Neural crest cell (in vitro differentiated cells): ENCODE results near the gene WNT7A. TPM values are rescaled to one million over a fixed set of nuclear protein-coding genes. Genes with fewer than 3 reads are reported as not detected.
A peak's percentile ranks its signal among the peaks of the same experiment; 100 is the strongest.

Source experiments
- DNase-seq: peaks from one replicate; pipeline ENCODE4 v3.0.0; 2021; ENCODE audit warnings: low read depth, mixed read lengths, low spot score
- H3K27ac Mint-ChIP-seq: one replicate; pipeline ENCODE4 v1.8.0; 2021; ENCODE audit warnings: mild to moderate bottlenecking, mixed read lengths; ENCODE audit not compliant: unreplicated experiment
- H3K27me3 Mint-ChIP-seq: 2 replicates; pipeline ENCODE4 v1.8.0; 2021; ENCODE audit warnings: low read depth, mild to moderate bottlenecking, mixed read lengths
- H3K36me3 Mint-ChIP-seq: 2 replicates; pipeline ENCODE4 v1.8.0; 2021; ENCODE audit warnings: low read depth, mild to moderate bottlenecking, mixed read lengths
- H3K4me1 Mint-ChIP-seq: 2 replicates; pipeline ENCODE4 v1.8.0; 2021; ENCODE audit warnings: mixed read lengths
- H3K4me3 Mint-ChIP-seq: one replicate; pipeline ENCODE4 v1.8.0; 2021; ENCODE audit warnings: mild to moderate bottlenecking, mixed read lengths
- H3K9me3 Mint-ChIP-seq: 2 replicates; pipeline ENCODE4 v1.8.0; 2021; ENCODE audit warnings: mixed read lengths
- CTCF ChIP-seq: fragments of 200-600 bp; sonication (generic); conservative IDR thresholded peaks from 2 replicates; pipeline ENCODE4 v1.5.0; 2021; ENCODE audit warnings: antibody characterized with exemption, mild to moderate bottlenecking
- total RNA-seq: library from RNA; stranded (reverse); gene quantifications from 2 replicates; pipeline ENCODE4 v1.2.1, GENCODE V29; 2021

Gene WNT7A
- total RNA-seq, 1 donor from 2014 or later = 9.8 TPM

GRCh38 chr3:13878281-13879101 lies 1.4 kb downstream of the WNT7A start:
- no peaks in the 10 kb centered on the region for H3K9me3 Mint-ChIP-seq
- H3K27ac Mint-ChIP-seq = peak overlapping the region; percentile 83
- TF ChIP-seq CTCF = no peak
- peaks cover 83% of the 10 kb centered on the region for H3K27me3 Mint-ChIP-seq
- peak overlapping the region; percentile 86 for H3K4me3 Mint-ChIP-seq
- DNase-seq = peak; percentile 36
- peaks cover 5% of the 10 kb centered on the region for H3K36me3 Mint-ChIP-seq
- peaks cover 21% of the 10 kb centered on the region for H3K4me1 Mint-ChIP-seq

GRCh38 chr3:13877911-13878280 lies 2.0 kb downstream of the WNT7A start:
- DNase-seq = no peak
- H3K27me3 Mint-ChIP-seq = peaks cover 80% of the 10 kb centered on the region
- H3K9me3 Mint-ChIP-seq = no peaks in the 10 kb centered on the region
- H3K4me1 Mint-ChIP-seq = peaks cover 23% of the 10 kb centered on the region
- no peak overlapping the region for H3K27ac Mint-ChIP-seq
- peak overlapping the region; percentile 86 for H3K4me3 Mint-ChIP-seq
- TF ChIP-seq CTCF = no peak
- H3K36me3 Mint-ChIP-seq = peaks cover 5% of the 10 kb centered on the region

- Mint-ChIP-seq H3K4me3 (peak overlapping the region; percentile 81), H3K27me3 (peaks cover 71% of the 10 kb centered on the region), H3K9me3 (peaks cover under 1% of the 10 kb centered on the region), H3K27ac (no peak overlapping the region), H3K36me3 (peaks cover 14% of the 10 kb centered on the region), H3K4me1 (peaks cover 23% of the 10 kb centered on the region)
- DNase-seq = no peak
- TF ChIP-seq CTCF = no peak
Measured at GRCh38 chr3:13876451-13877100, 3.3 kb downstream of the WNT7A start.

GRCh38 chr3:13874891-13875290 lies 5.0 kb downstream of the WNT7A start:
- no peak for TF ChIP-seq CTCF
- Mint-ChIP-seq H3K27ac (no peak overlapping the region), H3K4me1 (peaks cover 25% of the 10 kb centered on the region), H3K27me3 (peaks cover 59% of the 10 kb centered on the region), H3K9me3 (peaks cover 2% of the 10 kb centered on the region), H3K4me3 (no peak overlapping the region), H3K36me3 (peaks cover 17% of the 10 kb centered on the region)
- DNase-seq = no peak

- peaks cover 51% of the 10 kb centered on the region for H3K27me3 Mint-ChIP-seq
- no peak for TF ChIP-seq CTCF
- H3K36me3 Mint-ChIP-seq = peaks cover 17% of the 10 kb centered on the region
- peaks cover 2% of the 10 kb centered on the region for H3K9me3 Mint-ChIP-seq
- no peak for DNase-seq
- peak overlapping the region; percentile 36 for H3K4me3 Mint-ChIP-seq
- H3K4me1 Mint-ChIP-seq = peaks cover 28% of the 10 kb centered on the region
- H3K27ac Mint-ChIP-seq = no peak overlapping the region
Measured at GRCh38 chr3:13873818-13874217, 6.1 kb downstream of the WNT7A start.
